ENCODE results near the gene RWDD1.

RWDD1 gene, protein sequence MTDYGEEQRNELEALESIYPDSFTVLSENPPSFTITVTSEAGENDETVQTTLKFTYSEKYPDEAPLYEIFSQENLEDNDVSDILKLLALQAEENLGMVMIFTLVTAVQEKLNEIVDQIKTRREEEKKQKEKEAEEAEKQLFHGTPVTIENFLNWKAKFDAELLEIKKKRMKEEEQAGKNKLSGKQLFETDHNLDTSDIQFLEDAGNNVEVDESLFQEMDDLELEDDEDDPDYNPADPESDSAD

DNA sequence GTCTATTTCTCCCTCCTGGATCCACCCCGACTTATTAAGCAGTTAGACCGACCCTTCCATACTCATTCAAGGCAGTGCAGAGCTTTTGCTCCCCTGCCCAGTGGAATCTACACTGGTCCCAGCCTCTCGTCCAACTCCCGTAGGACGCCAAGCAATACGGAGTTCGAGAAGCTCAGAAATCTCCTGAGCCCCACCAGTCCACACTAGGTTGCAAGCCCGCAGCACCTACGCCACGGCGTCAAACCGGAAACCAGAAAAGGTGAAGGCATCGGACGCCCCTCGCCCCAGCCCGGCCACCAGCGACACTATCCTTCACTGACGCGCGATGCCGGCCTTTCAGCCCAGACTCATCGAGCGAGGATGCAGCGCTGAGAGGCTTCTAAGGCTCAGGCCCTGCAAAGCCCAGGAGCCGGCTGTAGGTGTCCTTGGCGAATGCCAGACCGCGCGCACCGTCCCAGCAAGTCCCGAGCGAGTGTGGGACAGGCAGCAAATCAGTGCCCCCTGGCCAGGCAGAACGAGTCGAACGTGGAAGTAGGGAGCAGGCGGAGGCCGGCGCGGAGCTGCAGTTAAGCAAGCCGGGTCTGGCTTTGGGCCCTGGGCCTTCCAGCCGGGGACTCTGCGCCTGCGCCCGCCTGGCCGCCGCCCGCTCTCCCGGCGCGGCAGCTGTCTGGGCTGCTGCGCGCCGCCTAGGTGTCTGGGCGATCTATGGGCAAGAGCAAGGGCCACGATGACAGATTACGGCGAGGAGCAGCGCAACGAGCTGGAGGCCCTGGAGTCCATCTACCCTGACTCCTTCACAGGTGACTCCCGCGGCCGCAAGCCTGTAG lies at the start of gene RWDD1:
RWDD1 (plus strand) TSS at position 649 of the 827 bp plus-strand sequence; CDS start at position 728, 79 bp downstream.
- peak; percentile 98 for DNase-seq

DNA sequence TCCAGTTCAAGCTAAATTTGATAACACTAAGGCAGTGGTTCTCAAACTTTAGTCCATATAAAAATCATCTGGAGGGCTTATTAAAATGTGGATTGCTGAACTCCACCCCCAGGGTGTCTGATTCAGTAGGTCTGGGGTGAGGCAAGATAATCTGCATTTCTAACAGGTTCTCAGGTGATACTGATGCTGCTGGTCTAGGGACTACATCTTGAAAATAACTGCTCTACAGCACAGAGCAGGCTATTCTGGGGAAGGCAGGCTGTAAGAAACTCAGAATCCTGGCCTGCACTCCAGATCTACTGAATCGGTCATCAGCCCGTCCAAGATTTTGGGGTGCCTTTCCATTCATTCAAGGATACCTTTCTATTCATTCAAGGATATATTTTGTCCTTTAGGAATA lies 48.4 kb upstream of the RWDD1 start:
- no peak for DNase-seq

DNA sequence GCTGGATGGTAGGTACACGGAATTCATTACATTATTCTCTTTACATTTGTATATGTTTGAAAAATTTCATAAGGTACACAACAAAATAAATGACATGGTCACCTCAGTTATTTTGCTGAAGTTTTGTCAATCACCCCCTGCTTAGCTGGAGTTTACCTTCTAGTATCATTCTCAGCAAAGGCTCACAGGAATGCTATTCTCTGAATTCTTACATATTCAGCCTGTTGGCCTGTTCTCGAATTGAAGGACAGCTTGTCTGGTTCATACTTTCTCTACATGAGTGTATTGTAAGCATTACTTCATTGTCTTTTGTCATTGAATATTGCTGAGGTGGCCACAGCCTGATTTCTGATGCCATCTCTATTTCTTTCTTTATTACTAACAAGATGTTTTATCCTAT lies 47.1 kb upstream of the RWDD1 start:
- DNase-seq = no peak

DNA sequence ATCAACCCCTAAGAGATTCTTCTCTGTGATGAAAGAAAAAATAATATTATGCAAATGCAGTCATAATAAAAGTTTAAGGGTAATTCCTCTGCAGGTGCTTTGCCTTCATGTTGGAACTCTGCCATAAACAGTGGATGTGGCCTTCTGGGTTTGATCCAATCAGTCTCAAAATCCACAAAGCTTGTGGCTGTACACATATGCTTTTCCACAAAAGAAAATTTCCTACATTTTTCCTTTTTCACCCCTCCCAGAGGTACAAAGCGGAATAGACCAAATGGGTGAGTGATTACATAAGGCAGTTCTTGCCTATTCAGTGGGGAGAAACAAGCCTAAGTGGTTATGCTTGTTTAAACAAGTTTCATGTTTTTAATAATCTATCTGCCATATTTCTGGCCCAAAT lies 43.2 kb upstream of the RWDD1 start:
- no peak for DNase-seq

DNA sequence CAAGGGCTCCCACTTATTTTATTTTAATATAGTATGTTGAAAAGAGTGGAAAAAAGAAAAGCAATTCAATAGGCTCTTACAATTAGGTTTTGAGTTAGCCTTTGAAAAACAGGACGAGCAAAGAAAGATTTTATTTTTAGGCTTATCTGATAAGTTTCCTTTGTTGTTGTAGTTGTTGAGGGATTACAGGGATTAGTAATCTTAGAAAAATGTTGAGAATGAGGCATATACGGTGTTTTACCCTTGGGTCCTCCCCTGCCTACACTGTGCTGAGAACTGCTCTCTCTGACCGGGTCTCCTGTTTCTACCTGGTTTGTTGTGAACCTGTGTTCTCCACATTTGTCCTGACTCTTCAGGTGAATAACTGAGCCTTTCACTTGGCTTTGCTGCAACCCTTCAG lies 42.5 kb upstream of the RWDD1 start:
- no peak for DNase-seq

DNA sequence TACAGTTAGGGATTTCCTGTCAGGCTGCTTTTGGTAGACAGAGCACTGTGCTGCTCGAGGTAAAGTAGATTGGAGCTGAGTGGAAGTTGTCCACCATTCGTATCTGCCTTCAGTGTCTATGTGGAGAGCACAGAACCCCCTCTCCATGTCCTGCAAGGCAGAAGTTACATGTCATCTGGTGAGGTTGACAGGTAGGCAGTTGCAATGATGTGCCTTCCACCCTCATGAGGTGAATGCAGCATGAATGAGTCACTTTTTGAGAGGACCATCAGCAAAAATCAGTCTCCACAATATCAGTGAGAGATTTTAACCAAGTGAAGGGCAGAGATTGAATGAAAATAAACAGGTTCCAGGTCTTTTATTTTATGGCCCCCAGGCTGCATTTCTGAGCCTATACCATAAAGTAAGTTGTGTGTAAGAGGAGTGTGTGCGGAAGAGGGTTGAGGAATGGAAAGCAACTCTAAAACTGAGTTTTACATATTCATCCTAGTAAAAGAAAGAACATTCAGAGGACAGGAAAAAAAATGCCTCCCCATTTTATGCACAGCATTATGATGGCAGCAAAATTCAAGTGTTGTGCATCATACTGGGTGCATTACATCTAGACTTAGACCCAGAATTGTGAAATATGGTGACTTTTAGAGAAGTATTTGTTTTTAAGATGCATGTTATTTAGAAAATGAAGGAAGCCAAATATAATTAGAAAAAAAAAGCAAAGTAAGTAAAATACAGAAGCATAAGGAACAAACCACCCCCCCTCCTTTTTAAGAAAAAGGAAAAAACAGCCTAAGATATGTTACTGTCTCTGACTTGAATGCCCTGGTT lies 41.6 kb upstream of the RWDD1 start:
- DNase-seq = no peak

DNA sequence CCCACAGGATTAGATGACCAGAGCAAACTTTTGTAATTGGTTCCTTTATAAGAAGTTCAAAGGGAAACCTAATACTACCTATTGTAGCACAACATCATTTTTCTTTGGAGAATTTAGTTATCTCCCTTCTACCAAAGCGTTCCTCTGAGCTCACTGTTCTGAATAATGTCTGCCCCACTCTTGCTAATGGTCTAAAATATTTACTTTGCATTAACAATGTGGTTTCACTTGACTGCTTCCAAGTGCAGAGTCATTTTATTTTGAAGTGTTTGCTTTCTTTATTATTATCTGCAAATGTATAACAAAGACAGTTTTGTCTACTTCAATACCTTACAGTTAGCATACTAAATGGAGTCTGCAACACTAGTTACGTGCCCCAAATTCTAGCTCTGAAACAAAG lies 40.9 kb upstream of the RWDD1 start:
- DNase-seq = no peak

DNA sequence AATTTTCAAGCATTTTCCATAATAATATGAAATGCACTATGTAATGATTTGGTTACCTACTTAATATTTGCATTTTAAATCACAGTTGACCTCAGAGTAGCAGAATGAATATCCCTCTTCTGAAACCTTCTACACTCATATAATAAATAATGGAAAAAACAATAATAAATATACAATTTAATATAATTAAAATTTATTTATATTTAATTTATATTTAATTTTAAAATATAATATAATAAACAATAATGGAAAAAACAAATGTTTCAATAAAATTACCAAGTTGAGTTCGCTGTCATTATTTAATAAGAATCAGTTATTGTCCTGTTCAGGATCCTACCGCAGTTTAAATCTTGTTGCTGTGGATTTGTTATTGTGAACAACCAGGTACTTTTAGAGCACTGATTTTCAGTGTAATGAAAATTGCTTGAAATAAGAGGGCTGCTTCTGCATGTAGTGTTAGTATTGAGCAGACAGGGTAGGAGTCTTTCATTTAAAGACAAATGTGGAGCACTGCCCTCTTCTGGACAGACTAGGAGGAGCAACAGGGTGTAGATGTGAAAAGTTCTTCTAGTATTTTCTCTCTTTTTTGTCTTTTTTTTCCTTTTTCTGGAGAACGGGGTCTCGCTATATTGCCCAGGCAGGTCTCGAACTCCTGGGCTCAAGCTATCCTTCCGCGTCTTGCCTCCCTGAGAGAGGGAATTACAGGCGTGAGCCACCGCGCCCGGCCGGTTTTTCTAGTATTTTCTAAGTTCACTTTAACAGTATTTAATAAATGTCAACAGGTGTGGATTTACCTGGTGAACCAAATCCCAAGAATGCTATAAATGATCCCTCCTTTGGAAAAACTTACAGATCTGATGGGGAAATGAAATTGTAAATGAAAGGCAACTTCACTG lies 39.4 kb upstream of the RWDD1 start:
- peak; percentile 62 for DNase-seq

DNA sequence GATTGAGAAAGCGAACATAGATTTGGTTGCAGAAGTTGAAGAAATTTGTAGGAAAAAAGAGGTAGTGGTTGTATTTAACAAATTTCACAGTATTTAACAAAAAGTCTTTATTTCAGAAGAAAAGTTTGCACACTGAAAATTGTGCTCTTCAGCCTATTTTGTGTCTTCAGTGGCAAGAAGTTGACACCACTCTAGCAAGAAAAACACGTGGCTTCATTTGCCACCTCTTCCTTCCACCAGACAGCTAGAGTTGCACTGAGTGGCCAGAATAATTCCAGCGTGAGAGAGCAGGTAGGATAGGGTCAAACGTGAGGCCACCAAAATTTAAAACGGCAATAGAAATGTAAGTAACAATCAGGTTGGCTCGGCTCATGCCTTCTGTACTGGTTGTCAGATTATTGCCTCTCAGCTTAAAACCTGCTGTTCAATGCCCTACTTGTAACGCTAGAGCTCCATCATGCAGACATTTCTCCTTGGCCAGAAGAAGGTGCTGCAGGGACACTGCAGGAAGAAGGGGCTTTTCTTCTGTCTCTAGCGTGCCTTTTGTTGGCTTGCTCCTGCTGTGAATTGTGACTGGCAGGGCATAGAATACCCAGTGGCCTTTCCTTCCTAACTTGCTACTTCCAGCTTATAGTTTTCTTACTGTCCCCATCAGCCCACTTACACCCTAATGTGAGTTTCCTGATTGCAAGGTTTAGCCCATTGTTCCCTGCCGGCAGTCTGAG lies 37.9 kb upstream of the RWDD1 start:
- DNase-seq = no peak

DNA sequence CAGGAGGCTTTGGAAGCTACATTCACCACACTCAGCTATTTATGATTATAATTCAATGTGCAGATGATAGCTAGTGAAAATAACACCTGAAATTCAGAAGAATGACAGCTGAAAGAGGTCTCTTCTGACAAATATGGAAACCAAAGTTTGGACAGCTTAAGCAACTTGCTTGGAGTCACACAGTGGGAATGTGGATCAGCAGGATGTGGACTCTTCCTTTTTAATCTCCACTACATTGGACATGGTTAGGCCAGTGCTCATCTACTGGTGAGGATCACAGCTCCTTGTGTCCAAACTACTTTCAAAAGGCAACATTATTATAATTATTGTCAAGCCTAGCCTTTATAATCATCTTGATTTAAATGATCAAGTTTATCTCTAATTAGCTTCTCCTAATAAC lies 36.2 kb upstream of the RWDD1 start:
- no peak for DNase-seq

DNA sequence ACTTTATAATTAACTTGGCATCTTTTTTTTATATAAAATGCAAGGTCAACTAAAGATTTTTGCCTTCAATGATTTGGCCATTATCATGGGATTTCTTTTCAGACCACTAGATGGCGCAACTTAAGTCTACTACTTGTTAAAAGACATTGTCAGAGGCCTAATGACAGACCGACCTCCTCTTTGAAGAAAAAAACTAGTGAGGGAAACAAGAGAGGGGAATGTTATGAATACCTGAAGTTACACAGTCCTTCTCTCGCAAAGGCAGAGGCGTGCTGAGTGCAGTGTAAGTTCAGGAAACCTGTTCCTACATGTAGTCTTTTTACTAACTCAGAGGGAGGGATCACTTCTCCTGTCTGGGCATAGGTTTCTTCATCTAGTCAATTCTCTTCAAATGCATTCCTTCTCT lies 35.1 kb upstream of the RWDD1 start:
- DNase-seq = peak; percentile 23

DNA sequence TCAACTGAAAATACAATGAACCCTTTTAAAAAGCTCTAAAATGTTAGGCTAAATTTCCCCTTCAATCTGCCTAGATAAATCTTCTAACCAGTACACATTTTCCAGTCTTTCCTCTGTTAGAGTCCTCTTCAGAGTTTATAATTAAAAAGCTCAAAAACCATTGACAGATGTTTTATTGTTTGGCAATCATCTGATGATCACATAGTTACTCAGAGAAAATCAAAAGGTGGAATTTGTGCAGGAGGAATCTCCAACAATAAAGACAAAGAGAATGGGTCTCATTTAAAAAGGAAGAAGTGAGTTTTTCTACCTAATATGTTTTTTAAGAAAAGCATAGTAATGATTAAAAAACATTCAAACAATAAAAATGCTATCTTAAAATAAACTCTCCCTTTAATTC lies 28.9 kb upstream of the RWDD1 start:
- DNase-seq = no peak

DNA sequence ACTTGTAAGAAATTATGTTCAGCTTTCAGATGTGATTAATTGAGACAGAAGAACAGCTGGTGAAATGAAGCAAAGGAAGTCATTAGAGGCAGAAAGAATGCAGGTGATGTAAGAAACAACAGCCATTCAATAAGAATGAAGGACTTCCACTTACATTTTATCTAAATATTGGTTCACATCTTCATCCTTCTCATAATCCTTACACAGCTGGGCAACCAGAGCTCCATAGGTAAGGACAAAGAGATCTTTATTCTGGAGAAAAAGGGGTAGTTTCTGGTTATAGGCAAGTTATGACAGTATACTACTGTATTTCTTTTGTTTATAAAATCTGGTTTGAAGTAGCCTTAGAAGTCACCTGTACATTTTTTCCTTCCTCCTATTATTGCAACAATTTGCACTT lies 28.2 kb upstream of the RWDD1 start:
- DNase-seq = no peak

DNA sequence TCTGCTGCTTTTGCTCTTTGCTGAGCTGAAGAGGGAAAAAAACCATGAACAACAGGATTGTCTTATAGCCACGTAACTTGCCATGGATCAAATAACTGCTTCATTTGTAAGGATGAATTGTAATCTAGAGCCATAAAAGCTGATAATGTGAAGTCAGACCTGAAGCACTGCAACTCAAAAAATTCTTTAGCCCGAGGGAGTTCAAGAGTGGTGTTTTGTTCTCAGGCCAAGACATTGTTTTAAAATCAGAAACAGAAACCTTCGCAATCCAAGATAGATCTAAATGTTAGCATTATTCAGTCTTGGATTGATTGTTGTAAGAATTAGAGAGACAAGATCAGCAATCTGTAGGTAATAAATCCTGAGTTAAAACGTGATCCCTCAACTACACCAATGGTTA lies 25.7 kb upstream of the RWDD1 start, which contains the start of gene TRAPPC3L:
TRAPPC3L (minus strand) TSS at position 34 of the 400 bp plus-strand sequence. CDS start 170 bp downstream, outside the sequence.
- no peak for DNase-seq

DNA sequence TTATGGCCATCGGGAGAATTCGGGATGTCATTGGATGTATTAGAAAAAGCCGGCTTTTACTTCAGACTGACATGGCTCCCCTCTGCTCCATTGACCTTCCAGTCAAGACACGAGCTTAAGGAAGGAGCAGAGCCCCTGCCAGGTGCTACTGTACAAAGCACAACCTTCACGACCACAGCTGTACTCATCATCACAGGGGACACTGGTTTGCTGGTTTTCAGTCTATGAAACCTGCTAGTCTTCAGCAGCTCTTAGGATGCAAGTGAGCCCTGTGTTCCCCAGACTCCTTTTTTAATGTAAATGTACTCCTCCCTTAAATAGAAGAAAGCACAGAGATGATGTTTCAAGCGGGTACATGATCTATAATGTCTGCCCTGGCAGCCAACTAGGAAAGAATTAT lies 23.9 kb upstream of the RWDD1 start:
- no peak for DNase-seq

DNA sequence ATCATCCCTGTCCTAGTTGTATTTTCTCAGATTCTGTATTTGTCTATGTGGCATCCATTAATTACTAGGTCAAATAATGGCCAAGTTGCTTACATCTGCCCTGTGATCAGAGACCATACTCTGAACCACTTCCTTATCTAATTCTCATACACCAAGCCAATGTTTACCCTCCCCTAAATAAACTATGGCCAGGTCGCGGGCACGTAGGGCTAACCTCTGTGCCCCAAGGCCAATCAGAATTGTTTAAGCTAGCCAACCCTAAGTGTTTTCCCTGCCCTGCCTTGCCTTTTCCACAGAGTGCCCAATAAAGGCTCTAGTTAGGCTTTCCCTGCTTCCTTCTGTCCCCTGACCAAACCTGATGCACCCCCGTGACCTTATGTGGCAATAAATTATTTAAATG lies 20.5 kb upstream of the RWDD1 start:
- no peak for DNase-seq

DNA sequence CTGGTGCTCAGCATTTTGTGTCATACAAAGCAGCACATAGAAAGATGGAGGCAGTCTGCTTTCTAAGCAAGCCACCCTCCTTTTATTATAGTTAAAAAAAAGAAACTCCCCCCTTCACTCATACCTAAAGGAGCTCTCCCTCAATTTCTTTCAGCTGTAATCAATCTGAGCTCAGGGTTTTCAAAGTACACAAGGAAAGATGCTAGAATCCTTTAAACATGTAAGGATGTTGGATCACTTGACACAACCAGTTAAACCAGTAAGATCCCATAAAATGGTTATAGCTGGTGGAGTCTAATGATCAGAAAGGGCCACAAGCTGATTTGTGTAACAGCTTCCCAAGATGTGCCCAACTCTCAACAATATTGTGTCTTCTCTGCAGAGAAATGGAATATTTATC lies 17.9 kb upstream of the RWDD1 start, which contains the start of gene CALHM4:
CALHM4 (plus strand) TSS at position 301 of the 400 bp plus-strand sequence; CDS start at position 344, 43 bp downstream.
- DNase-seq = no peak

DNA sequence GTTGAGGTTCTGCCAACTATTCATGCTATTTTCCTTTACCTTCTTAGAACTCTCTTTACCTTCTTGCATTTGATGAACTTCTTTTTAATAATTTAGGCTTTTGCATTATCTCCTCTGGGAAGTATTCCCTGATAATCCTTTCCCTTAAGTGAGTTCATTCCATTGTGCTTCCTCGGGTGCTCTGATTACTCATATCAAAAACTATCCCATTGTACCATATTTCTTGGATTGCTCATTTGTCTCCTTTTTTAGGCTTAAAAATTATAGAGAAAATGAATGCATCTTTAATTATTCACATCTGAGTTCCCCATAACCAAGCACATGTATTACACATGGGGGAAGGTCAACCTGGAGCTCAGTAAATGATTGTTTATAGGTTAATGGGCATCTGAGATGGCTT lies 15.2 kb upstream of the RWDD1 start:
- no peak for DNase-seq

DNA sequence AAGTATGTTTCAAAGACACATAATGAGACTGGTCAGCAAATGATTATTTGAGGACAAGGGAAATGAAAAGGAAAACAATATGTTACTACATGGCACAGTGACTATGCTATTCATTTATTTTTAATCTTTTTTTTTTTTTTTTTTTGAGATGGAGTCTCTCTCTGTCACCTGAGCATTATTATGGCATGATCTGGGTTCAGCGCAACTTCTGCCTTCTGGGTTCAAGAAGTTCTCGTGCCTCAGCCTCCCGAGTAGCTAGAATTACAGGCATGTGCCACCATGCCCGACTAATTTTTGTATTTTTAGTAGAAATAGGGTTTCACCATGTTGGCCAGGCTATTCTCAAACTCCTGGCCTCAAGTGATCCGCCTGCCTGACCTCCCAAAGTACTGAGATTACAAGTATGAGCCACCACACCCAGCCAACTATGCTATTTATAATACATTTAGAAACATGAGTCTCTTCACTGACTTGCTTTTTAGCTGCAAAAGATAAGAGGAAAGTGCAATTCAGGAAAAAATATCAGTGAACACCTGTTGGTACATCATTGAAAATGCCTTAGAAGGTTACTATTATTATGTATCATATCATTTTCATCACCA lies 14.4 kb upstream of the RWDD1 start:
- DNase-seq = no peak

DNA sequence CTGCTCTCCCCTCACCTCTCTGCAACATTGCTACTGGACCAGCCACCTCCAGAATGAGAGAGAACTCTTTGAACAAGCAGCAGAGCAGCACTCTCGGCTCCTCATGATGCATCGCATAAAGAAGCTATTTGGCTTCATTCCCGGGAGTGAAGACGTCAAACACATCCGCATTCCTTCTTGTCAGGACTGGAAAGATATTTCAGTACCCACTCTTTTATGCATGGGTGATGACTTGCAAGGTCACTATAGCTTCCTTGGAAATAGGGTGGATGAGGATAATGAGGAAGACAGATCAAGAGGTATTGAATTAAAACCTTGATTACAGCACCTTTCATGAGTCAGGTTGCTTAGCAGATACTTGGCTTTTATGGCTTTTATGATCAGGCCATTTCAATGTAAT lies 13.4 kb upstream of the RWDD1 start:
- DNase-seq = no peak

DNA sequence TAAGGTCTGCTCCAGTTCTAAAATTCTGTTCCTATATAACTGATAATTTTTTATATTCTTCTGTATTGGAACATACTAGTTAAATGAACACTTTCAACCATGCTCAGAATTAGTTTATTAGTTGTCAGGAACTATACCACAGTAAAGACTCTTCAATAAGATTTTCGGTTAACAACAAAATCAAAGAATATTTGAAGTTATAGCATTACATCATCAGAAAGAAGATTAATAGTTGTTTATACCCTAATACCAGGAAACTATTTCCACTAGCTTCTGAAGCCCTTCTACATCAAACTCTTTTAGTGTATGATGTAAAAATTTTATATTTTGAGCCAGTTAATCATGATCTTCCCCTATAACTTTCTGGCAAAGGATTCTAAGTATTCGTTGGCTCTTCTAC lies 11.2 kb upstream of the RWDD1 start:
- DNase-seq = no peak
